ENCODE measurements around the gene TMPRSS7.
"Not testable (repeated sequence)": the region's sequence is repeated elsewhere in the genome, so short reads cannot be mapped to it uniquely, and the experiment has no call there.

TMPRSS7 gene

DNA sequence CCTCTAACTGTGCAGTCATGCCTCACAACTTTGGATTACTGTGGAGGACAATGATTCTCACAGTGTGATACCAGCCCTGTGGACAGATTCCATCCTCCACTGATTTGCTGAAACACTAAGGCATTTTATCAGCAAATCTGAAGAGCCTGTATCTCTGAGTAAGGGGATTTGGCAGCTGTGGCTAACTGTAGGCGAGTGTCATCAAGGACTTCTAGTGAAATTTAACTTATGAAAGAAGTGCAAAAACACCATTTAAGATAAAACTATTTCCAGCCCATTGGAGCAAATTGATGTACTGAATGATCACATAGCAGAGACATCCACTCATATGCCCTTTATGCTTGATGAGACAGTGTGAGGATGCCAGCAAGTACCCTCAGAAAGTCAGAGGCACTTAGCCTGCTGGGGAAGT lies 13.9 kb upstream of the TMPRSS7 start:
- TF ChIP-seq, protein P1, sequence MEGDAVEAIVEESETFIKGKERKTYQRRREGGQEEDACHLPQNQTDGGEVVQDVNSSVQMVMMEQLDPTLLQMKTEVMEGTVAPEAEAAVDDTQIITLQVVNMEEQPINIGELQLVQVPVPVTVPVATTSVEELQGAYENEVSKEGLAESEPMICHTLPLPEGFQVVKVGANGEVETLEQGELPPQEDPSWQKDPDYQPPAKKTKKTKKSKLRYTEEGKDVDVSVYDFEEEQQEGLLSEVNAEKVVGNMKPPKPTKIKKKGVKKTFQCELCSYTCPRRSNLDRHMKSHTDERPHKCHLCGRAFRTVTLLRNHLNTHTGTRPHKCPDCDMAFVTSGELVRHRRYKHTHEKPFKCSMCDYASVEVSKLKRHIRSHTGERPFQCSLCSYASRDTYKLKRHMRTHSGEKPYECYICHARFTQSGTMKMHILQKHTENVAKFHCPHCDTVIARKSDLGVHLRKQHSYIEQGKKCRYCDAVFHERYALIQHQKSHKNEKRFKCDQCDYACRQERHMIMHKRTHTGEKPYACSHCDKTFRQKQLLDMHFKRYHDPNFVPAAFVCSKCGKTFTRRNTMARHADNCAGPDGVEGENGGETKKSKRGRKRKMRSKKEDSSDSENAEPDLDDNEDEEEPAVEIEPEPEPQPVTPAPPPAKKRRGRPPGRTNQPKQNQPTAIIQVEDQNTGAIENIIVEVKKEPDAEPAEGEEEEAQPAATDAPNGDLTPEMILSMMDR (conservative IDR thresholded peaks at IDR 0.05; ENCODE audit: low read depth) = no peak
- ChIA-PET POLR2A (ENCODE audit: low non-redundant PET) (no interaction called here), CTCF (no interaction called here)
- no peak for DNase-seq (ENCODE audit: low spot score)
- H3K27ac ChIP-seq = no peak overlapping the region

DNA sequence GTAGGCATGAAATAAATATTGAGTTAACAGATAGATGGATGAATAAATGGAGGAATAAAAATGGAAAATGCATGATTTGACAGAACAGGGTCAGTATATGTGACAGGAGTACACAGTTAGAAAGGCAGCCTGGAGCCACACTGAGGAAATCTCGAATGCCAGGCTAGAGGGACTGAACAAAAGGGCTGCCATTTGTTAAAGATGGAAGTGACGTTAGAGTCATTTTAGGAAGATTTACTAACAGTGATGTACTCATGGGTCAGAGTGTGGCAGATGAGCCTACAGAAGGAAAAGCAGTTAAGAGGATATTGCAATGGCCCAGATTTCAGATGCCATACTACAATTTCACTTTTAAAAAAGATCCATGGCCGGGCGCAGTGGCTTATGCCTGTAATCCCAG lies 7.4 kb upstream of the TMPRSS7 start:
- H3K27ac ChIP-seq = no peak overlapping the region
- POLR2A ChIA-PET (ENCODE audit: low non-redundant PET) = no interaction called here
- TF ChIP-seq, protein P1 (conservative IDR thresholded peaks at IDR 0.05; ENCODE audit: low read depth) = no peak
- DNase-seq (ENCODE audit: low spot score) = no peak
- CTCF ChIA-PET = interaction anchor here (0.7 kb wide), 1 partner anchor 21 kb away, joined by 4 read pairs; no protein-coding TSS in a partner anchor

DNA sequence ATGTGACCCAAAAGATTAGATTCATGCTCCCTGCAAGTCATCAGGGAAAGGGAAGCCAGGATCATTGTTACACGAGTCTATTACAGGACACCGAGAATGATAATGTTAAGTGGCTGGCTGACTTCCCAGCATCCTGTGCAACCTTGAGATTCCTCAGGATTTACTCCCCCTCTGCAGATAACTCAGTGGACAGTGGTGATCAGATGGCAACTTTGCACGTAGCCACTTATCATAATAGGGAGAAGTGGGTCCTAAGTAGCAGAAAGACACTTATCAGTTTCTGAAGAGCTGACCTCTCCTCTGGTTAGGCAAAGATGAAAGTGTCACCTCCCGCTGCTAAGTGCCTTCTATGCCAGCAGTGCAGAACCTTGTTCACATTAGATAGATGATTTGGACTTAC lies 6.7 kb upstream of the TMPRSS7 start:
- ChIA-PET POLR2A (ENCODE audit: low non-redundant PET) (no interaction called here), CTCF (interaction anchor here (0.5 to 0.7 kb wide), 2 partner anchors 21 to 351 kb away, joined by 3 to 4 read pairs; no protein-coding TSS in a partner anchor)
- H3K27ac ChIP-seq = no peak overlapping the region
- TF ChIP-seq, protein P1 (conservative IDR thresholded peaks at IDR 0.05; ENCODE audit: low read depth) = no peak
- no peak for DNase-seq (ENCODE audit: low spot score)

DNA sequence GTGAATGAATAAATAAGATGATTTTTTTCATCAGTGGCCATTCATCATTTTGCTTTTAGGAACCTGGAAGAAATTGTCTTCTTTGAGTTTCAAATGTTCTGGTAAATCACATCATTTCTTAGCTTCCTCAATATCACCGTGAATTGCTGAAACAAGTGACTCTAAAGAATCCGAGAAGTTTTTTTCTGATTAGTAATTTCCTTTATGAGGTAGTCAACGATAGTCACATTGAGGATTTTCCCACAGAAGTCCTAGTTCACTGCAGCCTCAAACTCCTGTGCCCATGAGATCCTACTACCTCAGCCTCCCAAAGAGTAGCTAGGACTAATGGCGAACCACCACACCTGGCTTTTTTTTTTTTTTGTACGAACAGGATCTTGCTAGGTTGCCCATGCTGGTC lies 3.6 kb upstream of the TMPRSS7 start:
- ChIA-PET POLR2A (ENCODE audit: low non-redundant PET) (no interaction called here), CTCF (interaction anchor here (0.7 kb wide), 1 partner anchor 201 kb away, joined by 4 read pairs; no protein-coding TSS in a partner anchor)
- no peak overlapping the region for H3K27ac ChIP-seq
- TF ChIP-seq, protein P1 (conservative IDR thresholded peaks at IDR 0.05; ENCODE audit: low read depth) = no peak
- no peak for DNase-seq (ENCODE audit: low spot score)

DNA sequence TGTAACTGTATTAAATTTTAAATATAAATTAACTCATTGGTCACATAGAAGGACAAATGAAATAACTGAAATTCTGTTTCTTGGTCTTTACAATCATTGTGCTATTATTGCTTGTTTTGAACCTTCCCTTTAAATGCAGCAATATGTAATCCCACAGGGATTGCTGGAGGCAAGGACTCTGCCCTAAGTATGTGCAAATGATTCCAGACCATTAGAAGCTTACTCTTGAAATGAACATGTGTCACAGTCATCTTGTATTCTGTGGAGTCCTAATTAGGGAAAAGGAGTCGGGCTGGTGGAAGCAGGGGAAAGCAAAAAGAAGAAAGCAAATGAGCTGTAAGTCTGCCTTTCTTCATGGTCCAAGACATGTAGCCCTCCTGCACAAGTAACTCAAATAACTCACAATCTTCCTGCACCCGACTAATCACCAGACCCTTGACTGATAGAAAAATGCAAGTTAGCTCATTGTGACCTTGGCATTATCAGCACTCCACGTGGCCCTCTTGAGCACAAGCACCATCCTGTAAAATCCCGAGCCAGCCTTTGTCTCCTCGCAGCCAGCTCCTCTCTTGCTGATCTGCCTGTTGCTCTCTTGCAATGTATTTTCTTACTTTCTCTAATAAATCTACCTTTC lies 2.3 kb upstream of the TMPRSS7 start:
- ChIA-PET CTCF (no interaction called here), POLR2A (ENCODE audit: low non-redundant PET) (no interaction called here)
- DNase-seq (ENCODE audit: low spot score) = no peak
- H3K27ac ChIP-seq = no peak overlapping the region
- TF ChIP-seq, protein P1 (conservative IDR thresholded peaks at IDR 0.05; ENCODE audit: low read depth) = no peak

DNA sequence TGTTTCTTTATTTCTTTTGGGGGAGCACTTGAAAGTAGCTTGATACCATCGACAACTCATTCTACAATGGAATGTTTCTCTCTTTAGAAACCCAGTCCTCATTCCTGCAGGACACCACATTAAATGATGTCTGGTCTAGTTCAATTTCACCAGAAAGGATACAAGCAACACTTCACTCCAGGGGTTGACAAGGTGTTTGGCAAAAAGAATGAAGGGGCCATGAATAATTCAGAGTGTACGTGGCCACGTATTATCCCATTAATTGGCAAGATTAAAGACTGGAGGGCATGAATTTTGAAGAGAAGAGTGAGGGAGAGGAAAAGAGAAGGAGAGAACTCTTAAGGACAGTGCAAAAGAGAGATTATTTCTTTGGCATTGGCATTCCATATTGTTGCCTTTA lies 705 bp downstream of the TMPRSS7 start:
- ChIA-PET POLR2A (ENCODE audit: low non-redundant PET) (no interaction called here), CTCF (interaction anchor here (0.6 kb wide), 1 partner anchor 109 kb away, joined by 4 read pairs; no protein-coding TSS in a partner anchor)
- DNase-seq (ENCODE audit: low spot score) = no peak
- H3K27ac ChIP-seq = no peak overlapping the region
- TF ChIP-seq, protein P1 (conservative IDR thresholded peaks at IDR 0.05; ENCODE audit: low read depth) = no peak

DNA sequence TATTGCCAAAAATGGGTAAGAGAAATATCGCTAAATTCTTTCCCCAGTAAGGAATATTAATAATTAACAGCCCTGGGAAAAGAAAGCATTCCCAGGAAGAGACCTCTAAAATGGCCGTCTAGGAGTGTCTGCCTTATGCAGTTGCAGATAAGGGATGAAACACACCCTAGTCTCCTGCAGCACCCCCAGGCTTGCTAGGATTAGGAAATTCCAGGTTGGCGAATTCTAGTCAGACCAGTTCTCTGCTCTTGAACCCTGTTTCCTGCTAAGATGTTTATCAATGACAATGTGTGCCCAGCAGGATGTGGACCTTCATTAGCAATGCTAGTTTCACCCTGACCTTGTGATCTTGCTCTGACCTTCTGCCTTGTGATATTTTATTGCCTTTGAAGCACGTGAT lies 2.7 kb downstream of the TMPRSS7 start:
- DNase-seq (ENCODE audit: low spot score); H3K27ac ChIP-seq; CTCF ChIA-PET; POLR2A ChIA-PET (ENCODE audit: low non-redundant PET): not testable (repeated sequence)
